Colon (tissue), 2 donors: ENCODE measurements around the gene C5orf52.
A peak's percentile ranks its signal among the peaks of the same experiment; 100 is the strongest.
"Not testable (repeated sequence)": the region's sequence is repeated elsewhere in the genome, so short reads cannot be mapped to it uniquely, and the experiment has no call there.

ENCODE experiments used
- FAIRE-seq: peaks from 2 replicates; lab custom pipeline; 2012; peaks lifted over from hg19 to GRCh38; lab: Jason Lieb, UNC
- donor health status: control.
- donor health status: control.

The C5orf52 gene

GRCh38 chr5:157670662-157671591 lies at the start of gene C5orf52:
Gene C5orf52, plus strand, starts transcription at chr5:157671533. Its CDS starts 82 bp downstream, at chr5:157671615.
- peak; percentile 58 for FAIRE-seq

- no peak for FAIRE-seq
These were observed 47.2 kb upstream of the C5orf52 start for GRCh38 chr5:157624144-157624543.

- no peak for FAIRE-seq
These were observed 44.5 kb upstream of the C5orf52 start for GRCh38 chr5:157626831-157627230.

GRCh38 chr5:157630341-157630740 lies 41.0 kb upstream of the C5orf52 start:
- FAIRE-seq = no peak

GRCh38 chr5:157640406-157641066 lies 30.8 kb upstream of the C5orf52 start:
- no peak for FAIRE-seq

GRCh38 chr5:157648275-157648990 lies 22.9 kb upstream of the C5orf52 start:
- no peak for FAIRE-seq

- FAIRE-seq = no peak
These were observed 22.2 kb upstream of the C5orf52 start for GRCh38 chr5:157649101-157649500.

GRCh38 chr5:157650991-157651611 lies 20.2 kb upstream of the C5orf52 start:
- no peak for FAIRE-seq

GRCh38 chr5:157651623-157652376 lies 19.5 kb upstream of the C5orf52 start:
- FAIRE-seq = no peak

- no peak for FAIRE-seq
These were observed 19.0 kb upstream of the C5orf52 start, which contains the start of gene SOX30 for GRCh38 chr5:157652377-157652692. Gene SOX30, minus strand, starts transcription at chr5:157652438. Its CDS starts 360 bp downstream, at chr5:157652078.

- FAIRE-seq = no peak
These were observed 13.8 kb upstream of the C5orf52 start for GRCh38 chr5:157657516-157657915.

GRCh38 chr5:157658893-157659292 lies 12.4 kb upstream of the C5orf52 start:
- FAIRE-seq = no peak

- no peak for FAIRE-seq
These were observed 11.3 kb upstream of the C5orf52 start for GRCh38 chr5:157659868-157660660.

- FAIRE-seq = no peak
These were observed 5.8 kb upstream of the C5orf52 start for GRCh38 chr5:157665467-157666070.

- no peak for FAIRE-seq
These were observed 3.0 kb upstream of the C5orf52 start for GRCh38 chr5:157668356-157668755.

GRCh38 chr5:157669701-157670097 lies 1.6 kb upstream of the C5orf52 start:
- FAIRE-seq = no peak

GRCh38 chr5:157671592-157672330 lies 428 bp downstream of the C5orf52 start:
- no peak for FAIRE-seq

- no peak for FAIRE-seq
These were observed 1.6 kb downstream of the C5orf52 start for GRCh38 chr5:157672976-157673375.

GRCh38 chr5:157674351-157674750 lies 3.0 kb downstream of the C5orf52 start:
- not testable (repeated sequence) for FAIRE-seq
